ENCODE measurements around the gene FEM1C. TPM values are rescaled to one million over a fixed set of nuclear protein-coding genes. Genes with fewer than 3 reads are reported as not detected.
A peak's percentile ranks its signal among the peaks of the same experiment; 100 is the strongest.

The FEM1C gene
- total RNA-seq, 1 donor from 2014 or later, result 18.4 TPM

- Mint-ChIP-seq H3K4me1 (ENCODE audit: low read depth) (no peaks in the 10 kb centered on the region), H3K36me3 (ENCODE audit: insufficient read depth) (no peaks in the 10 kb centered on the region), H3K27me3 (peaks cover 7% of the 10 kb centered on the region), H3K27ac (no peak overlapping the region), H3K9me3 (ENCODE audit: low read depth) (no peaks in the 10 kb centered on the region), H3K4me3 (ENCODE audit: low read depth) (no peak overlapping the region)
- no peak for DNase-seq (ENCODE audit: low spot score, unreplicated experiment)
- TF ChIP-seq CTCF (IDR thresholded peaks at IDR 0.05; ENCODE audit: unreplicated experiment), result no peak
These were observed 34.1 kb upstream of the FEM1C start for GRCh38 chr5:115578657-115579056.

GRCh38 chr5:115577741-115578140 lies 33.2 kb upstream of the FEM1C start:
- no peaks in the 10 kb centered on the region for H3K9me3 Mint-ChIP-seq (ENCODE audit: low read depth)
- no peaks in the 10 kb centered on the region for H3K36me3 Mint-ChIP-seq (ENCODE audit: insufficient read depth)
- DNase-seq (ENCODE audit: low spot score, unreplicated experiment), result no peak
- no peak overlapping the region for H3K27ac Mint-ChIP-seq
- H3K27me3 Mint-ChIP-seq, result peaks cover 7% of the 10 kb centered on the region
- no peak overlapping the region for H3K4me3 Mint-ChIP-seq (ENCODE audit: low read depth)
- no peaks in the 10 kb centered on the region for H3K4me1 Mint-ChIP-seq (ENCODE audit: low read depth)
- TF ChIP-seq CTCF (IDR thresholded peaks at IDR 0.05; ENCODE audit: unreplicated experiment), result no peak

- H3K36me3 Mint-ChIP-seq (ENCODE audit: insufficient read depth), result no peaks in the 10 kb centered on the region
- no peak for DNase-seq (ENCODE audit: low spot score, unreplicated experiment)
- H3K4me1 Mint-ChIP-seq (ENCODE audit: low read depth), result no peaks in the 10 kb centered on the region
- no peak overlapping the region for H3K27ac Mint-ChIP-seq
- TF ChIP-seq CTCF (IDR thresholded peaks at IDR 0.05; ENCODE audit: unreplicated experiment), result no peak
- peaks cover 12% of the 10 kb centered on the region for H3K27me3 Mint-ChIP-seq
- H3K4me3 Mint-ChIP-seq (ENCODE audit: low read depth), result no peak overlapping the region
- no peaks in the 10 kb centered on the region for H3K9me3 Mint-ChIP-seq (ENCODE audit: low read depth)
These were observed 32.8 kb upstream of the FEM1C start for GRCh38 chr5:115577329-115577728.

- H3K27me3 Mint-ChIP-seq, result peaks cover 11% of the 10 kb centered on the region
- no peaks in the 10 kb centered on the region for H3K9me3 Mint-ChIP-seq (ENCODE audit: low read depth)
- no peaks in the 10 kb centered on the region for H3K4me1 Mint-ChIP-seq (ENCODE audit: low read depth)
- DNase-seq (ENCODE audit: low spot score, unreplicated experiment), result no peak
- no peak for TF ChIP-seq CTCF (IDR thresholded peaks at IDR 0.05; ENCODE audit: unreplicated experiment)
- H3K4me3 Mint-ChIP-seq (ENCODE audit: low read depth), result no peak overlapping the region
- peak overlapping the region; percentile 13 for H3K27ac Mint-ChIP-seq
- H3K36me3 Mint-ChIP-seq (ENCODE audit: insufficient read depth), result no peaks in the 10 kb centered on the region
These were observed 30.8 kb upstream of the FEM1C start for GRCh38 chr5:115575167-115576070.

- Mint-ChIP-seq H3K9me3 (ENCODE audit: low read depth) (no peaks in the 10 kb centered on the region), H3K27ac (no peak overlapping the region), H3K4me1 (ENCODE audit: low read depth) (no peaks in the 10 kb centered on the region), H3K27me3 (peaks cover 11% of the 10 kb centered on the region), H3K4me3 (ENCODE audit: low read depth) (no peak overlapping the region), H3K36me3 (ENCODE audit: insufficient read depth) (no peaks in the 10 kb centered on the region)
- TF ChIP-seq CTCF (IDR thresholded peaks at IDR 0.05; ENCODE audit: unreplicated experiment), result no peak
- DNase-seq (ENCODE audit: low spot score, unreplicated experiment), result no peak
These were observed 28.6 kb upstream of the FEM1C start for GRCh38 chr5:115573133-115573532.

All from progenitor cell of endocrine pancreas (in vitro differentiated cells).